GM18498 (cell line): ENCODE measurements around the gene PAQR3.

Experiments used
- ATAC-seq: cut with Tn5 transposase; IDR thresholded peaks from one replicate; pipeline ENCODE4 v1.9.1; 2021; ENCODE audit warnings: mild to moderate bottlenecking, moderate library complexity; ENCODE audit not compliant: unreplicated experiment

PAQR3 gene

GRCh38 chr4:78863991-78864390 is 75.2 kb downstream of the PAQR3 start:
- no peak for ATAC-seq

GRCh38 chr4:78863254-78863869 is 75.9 kb downstream of the PAQR3 start:
- ATAC-seq: peak; percentile 64

GRCh38 chr4:78862314-78862737 is 76.9 kb downstream of the PAQR3 start:
- no peak for ATAC-seq
